Measurements from ENCODE around the gene CCDC7. TPM values are rescaled to one million over a fixed set of nuclear protein-coding genes. Genes with fewer than 3 reads are reported as not detected.

The CCDC7 gene
- total RNA-seq, 2 donors from 2014 or later = 15.7 to 16.7 TPM

- no peak for ATAC-seq (replicated peaks in 1 of 2)
- no peak for DNase-seq
- Mint-ChIP-seq H3K9me3 (no peaks in the 10 kb centered on the region), H3K36me3 (ENCODE audit: insufficient read depth in 2 of 2) (peaks cover 0 to 2% of the 10 kb centered on the region in 2 donors), H3K4me3 (no peak overlapping the region), H3K4me1 (ENCODE audit: low read depth) (peaks cover 15% of the 10 kb centered on the region), H3K27me3 (ENCODE audit: low read depth) (no peaks in the 10 kb centered on the region), H3K27ac (no peak overlapping the region)
Observed at GRCh38 chr10:32417911-32418547, 27.9 kb upstream of the CCDC7 start.

- ATAC-seq (replicated peaks in 1 of 2) = no peak
- H3K36me3 Mint-ChIP-seq (ENCODE audit: insufficient read depth in 2 of 2) = peaks cover 0 to 4% of the 10 kb centered on the region in 2 donors
- H3K4me1 Mint-ChIP-seq (ENCODE audit: low read depth) = peaks cover 10% of the 10 kb centered on the region
Observed at GRCh38 chr10:32418572-32418971, 27.4 kb upstream of the CCDC7 start.

GRCh38 chr10:32419615-32420014 is 26.3 kb upstream of the CCDC7 start:
- peaks cover 0 to 5% of the 10 kb centered on the region in 2 donors for H3K9me3 Mint-ChIP-seq
- H3K4me3 Mint-ChIP-seq = no peak overlapping the region
- ATAC-seq (replicated peaks in 1 of 2) (no peak), DNase-seq (no peak)
- H3K36me3 Mint-ChIP-seq (ENCODE audit: insufficient read depth in 2 of 2) = peaks cover 4% of the 10 kb centered on the region in 2 donors
- H3K4me1 Mint-ChIP-seq (ENCODE audit: low read depth) = peaks cover under 1% of the 10 kb centered on the region
- no peak overlapping the region for H3K27ac Mint-ChIP-seq
- H3K27me3 Mint-ChIP-seq (ENCODE audit: low read depth) = no peaks in the 10 kb centered on the region

More at GRCh38 chr10:32418572-32418971, 27.4 kb upstream of the CCDC7 start:
- Mint-ChIP-seq H3K4me3 (no peak overlapping the region), H3K9me3 (no peaks in the 10 kb centered on the region), H3K27ac (no peak overlapping the region), H3K27me3 (ENCODE audit: low read depth) (no peaks in the 10 kb centered on the region)
- no peak for DNase-seq

GRCh38 chr10:32426186-32426585 is 19.8 kb upstream of the CCDC7 start:
- no peak overlapping the region for H3K27ac Mint-ChIP-seq
- H3K4me1 Mint-ChIP-seq (ENCODE audit: low read depth) = no peaks in the 10 kb centered on the region
- H3K36me3 Mint-ChIP-seq (ENCODE audit: insufficient read depth in 2 of 2) = peaks cover 4% of the 10 kb centered on the region in 2 donors
- peaks cover 0 to 8% of the 10 kb centered on the region in 2 donors for H3K9me3 Mint-ChIP-seq
- DNase-seq (no peak), ATAC-seq (replicated peaks in 1 of 2) (no peak)
- H3K4me3 Mint-ChIP-seq = no peak overlapping the region
- no peaks in the 10 kb centered on the region for H3K27me3 Mint-ChIP-seq (ENCODE audit: low read depth)

- Mint-ChIP-seq H3K36me3 (ENCODE audit: insufficient read depth in 2 of 2) (no peaks in the 10 kb centered on the region), H3K4me1 (ENCODE audit: low read depth) (peaks cover 9% of the 10 kb centered on the region), H3K4me3 (no peak overlapping the region), H3K27me3 (ENCODE audit: low read depth) (no peaks in the 10 kb centered on the region), H3K9me3 (no peaks in the 10 kb centered on the region), H3K27ac (no peak overlapping the region)
- ATAC-seq (replicated peaks in 1 of 2) = no peak
- DNase-seq = no peak
Observed at GRCh38 chr10:32433542-32433941, 12.4 kb upstream of the CCDC7 start.

- H3K36me3 Mint-ChIP-seq (ENCODE audit: insufficient read depth in 2 of 2) = no peaks in the 10 kb centered on the region
- H3K9me3 Mint-ChIP-seq = no peaks in the 10 kb centered on the region
- H3K27ac Mint-ChIP-seq = no peak overlapping the region
- DNase-seq = no peak
- H3K27me3 Mint-ChIP-seq (ENCODE audit: low read depth) = no peaks in the 10 kb centered on the region
- no peak overlapping the region for H3K4me3 Mint-ChIP-seq
- peaks cover 9% of the 10 kb centered on the region for H3K4me1 Mint-ChIP-seq (ENCODE audit: low read depth)
- ATAC-seq (replicated peaks in 1 of 2) = no peak
Observed at GRCh38 chr10:32436215-32436614, 9.7 kb upstream of the CCDC7 start.

GRCh38 chr10:32437334-32437733 is 8.6 kb upstream of the CCDC7 start:
- H3K27ac Mint-ChIP-seq = no peak overlapping the region
- DNase-seq (no peak), ATAC-seq (replicated peaks in 1 of 2) (no peak)
- H3K4me3 Mint-ChIP-seq = no peak overlapping the region
- H3K36me3 Mint-ChIP-seq (ENCODE audit: insufficient read depth in 2 of 2) = no peaks in the 10 kb centered on the region
- H3K27me3 Mint-ChIP-seq (ENCODE audit: low read depth) = no peaks in the 10 kb centered on the region
- no peaks in the 10 kb centered on the region for H3K9me3 Mint-ChIP-seq
- H3K4me1 Mint-ChIP-seq (ENCODE audit: low read depth) = peaks cover 9% of the 10 kb centered on the region

GRCh38 chr10:32445036-32445435 is 904 bp upstream of the CCDC7 start:
- H3K27me3 Mint-ChIP-seq (ENCODE audit: low read depth) = no peaks in the 10 kb centered on the region
- H3K36me3 Mint-ChIP-seq (ENCODE audit: insufficient read depth in 2 of 2) = peaks cover 4 to 7% of the 10 kb centered on the region in 2 donors
- no peak for ATAC-seq (replicated peaks in 1 of 2)
- H3K4me3 Mint-ChIP-seq = peak overlapping the region; percentile 88 to 98
- peaks cover 13% of the 10 kb centered on the region for H3K4me1 Mint-ChIP-seq (ENCODE audit: low read depth)
- no peaks in the 10 kb centered on the region for H3K9me3 Mint-ChIP-seq
- no peak overlapping the region for H3K27ac Mint-ChIP-seq
- DNase-seq = no peak

- no peaks in the 10 kb centered on the region for H3K9me3 Mint-ChIP-seq
- peaks cover 13% of the 10 kb centered on the region for H3K4me1 Mint-ChIP-seq (ENCODE audit: low read depth)
- no peaks in the 10 kb centered on the region for H3K27me3 Mint-ChIP-seq (ENCODE audit: low read depth)
- peak overlapping the region; percentile 88 to 98 for H3K4me3 Mint-ChIP-seq
- peak in 1 of 2 donors; percentile 5 for ATAC-seq (replicated peaks in 1 of 2)
- DNase-seq = no peak
- H3K36me3 Mint-ChIP-seq (ENCODE audit: insufficient read depth in 2 of 2) = peaks cover 4 to 7% of the 10 kb centered on the region in 2 donors
- H3K27ac Mint-ChIP-seq = peak overlapping the region; percentile 99
Observed at GRCh38 chr10:32446536-32447406, 831 bp downstream of the CCDC7 start.

GRCh38 chr10:32454148-32454547 is 8.2 kb downstream of the CCDC7 start:
- no peaks in the 10 kb centered on the region for H3K27me3 Mint-ChIP-seq (ENCODE audit: low read depth)
- H3K27ac Mint-ChIP-seq = no peak overlapping the region
- ATAC-seq (replicated peaks in 1 of 2) (no peak), DNase-seq (no peak)
- peaks cover 9 to 21% of the 10 kb centered on the region in 2 donors for H3K36me3 Mint-ChIP-seq (ENCODE audit: insufficient read depth in 2 of 2)
- H3K4me3 Mint-ChIP-seq = no peak overlapping the region
- H3K9me3 Mint-ChIP-seq = no peaks in the 10 kb centered on the region
- peaks cover 24% of the 10 kb centered on the region for H3K4me1 Mint-ChIP-seq (ENCODE audit: low read depth)

GRCh38 chr10:32459051-32459698 is 13.2 kb downstream of the CCDC7 start:
- Mint-ChIP-seq H3K27ac (no peak overlapping the region), H3K4me3 (peak overlapping the region in 1 of 2 donors; percentile 27), H3K4me1 (ENCODE audit: low read depth) (peaks cover 32% of the 10 kb centered on the region), H3K36me3 (ENCODE audit: insufficient read depth in 2 of 2) (peaks cover 9 to 14% of the 10 kb centered on the region in 2 donors), H3K9me3 (no peaks in the 10 kb centered on the region), H3K27me3 (ENCODE audit: low read depth) (no peaks in the 10 kb centered on the region)
- DNase-seq = peak; percentile 10 to 14
- ATAC-seq (replicated peaks in 1 of 2) = peak; percentile 80 to 85

GRCh38 chr10:32461203-32461602 is 15.3 kb downstream of the CCDC7 start:
- peaks cover 3 to 6% of the 10 kb centered on the region in 2 donors for H3K36me3 Mint-ChIP-seq (ENCODE audit: insufficient read depth in 2 of 2)
- no peak overlapping the region for H3K4me3 Mint-ChIP-seq
- H3K4me1 Mint-ChIP-seq (ENCODE audit: low read depth) = peaks cover 32% of the 10 kb centered on the region
- ATAC-seq (replicated peaks in 1 of 2) (no peak), DNase-seq (no peak)
- H3K27ac Mint-ChIP-seq = no peak overlapping the region
- no peaks in the 10 kb centered on the region for H3K27me3 Mint-ChIP-seq (ENCODE audit: low read depth)
- H3K9me3 Mint-ChIP-seq = no peaks in the 10 kb centered on the region

GRCh38 chr10:32471232-32471631 is 25.3 kb downstream of the CCDC7 start:
- ATAC-seq (replicated peaks in 1 of 2) (no peak), DNase-seq (no peak)
- H3K36me3 Mint-ChIP-seq (ENCODE audit: insufficient read depth in 2 of 2) = peaks cover 3 to 4% of the 10 kb centered on the region in 2 donors
- no peak overlapping the region for H3K27ac Mint-ChIP-seq
- no peaks in the 10 kb centered on the region for H3K4me1 Mint-ChIP-seq (ENCODE audit: low read depth)
- no peak overlapping the region for H3K4me3 Mint-ChIP-seq
- no peaks in the 10 kb centered on the region for H3K27me3 Mint-ChIP-seq (ENCODE audit: low read depth)
- no peaks in the 10 kb centered on the region for H3K9me3 Mint-ChIP-seq

Data from activated T-cell treated with anti-CD3 and anti-CD28 coated beads, Interleukin-2, amount 50 U/mL, for 72 hours (primary cell).